Neural crest cell (in vitro differentiated cells): Measurements from ENCODE around the gene EDARADD. TPM values are rescaled to one million over a fixed set of nuclear protein-coding genes. Genes with fewer than 3 reads are reported as not detected.

Experiments
- DNase-seq: peaks from one replicate; pipeline ENCODE4 v3.0.0; 2021; ENCODE audit warnings: low read depth, mixed read lengths, low spot score
- H3K27ac Mint-ChIP-seq: one replicate; pipeline ENCODE4 v1.8.0; 2021; ENCODE audit warnings: mild to moderate bottlenecking, mixed read lengths; ENCODE audit not compliant: unreplicated experiment
- H3K27me3 Mint-ChIP-seq: 2 replicates; pipeline ENCODE4 v1.8.0; 2021; ENCODE audit warnings: low read depth, mild to moderate bottlenecking, mixed read lengths
- H3K36me3 Mint-ChIP-seq: 2 replicates; pipeline ENCODE4 v1.8.0; 2021; ENCODE audit warnings: low read depth, mild to moderate bottlenecking, mixed read lengths
- H3K4me1 Mint-ChIP-seq: 2 replicates; pipeline ENCODE4 v1.8.0; 2021; ENCODE audit warnings: mixed read lengths
- H3K4me3 Mint-ChIP-seq: one replicate; pipeline ENCODE4 v1.8.0; 2021; ENCODE audit warnings: mild to moderate bottlenecking, mixed read lengths
- H3K9me3 Mint-ChIP-seq: 2 replicates; pipeline ENCODE4 v1.8.0; 2021; ENCODE audit warnings: mixed read lengths
- total RNA-seq: library from RNA; stranded (reverse); gene quantifications from 2 replicates; pipeline ENCODE4 v1.2.1, GENCODE V29; 2021
- TF ChIP-seq, protein P1 (sequence below): fragments of 200-600 bp; sonication (generic); conservative IDR thresholded peaks from 2 replicates; pipeline ENCODE4 v1.5.0; 2021; ENCODE audit warnings: antibody characterized with exemption, mild to moderate bottlenecking

Gene EDARADD
- total RNA-seq, 1 donor from 2014 or later: 3.0 TPM

DNA sequence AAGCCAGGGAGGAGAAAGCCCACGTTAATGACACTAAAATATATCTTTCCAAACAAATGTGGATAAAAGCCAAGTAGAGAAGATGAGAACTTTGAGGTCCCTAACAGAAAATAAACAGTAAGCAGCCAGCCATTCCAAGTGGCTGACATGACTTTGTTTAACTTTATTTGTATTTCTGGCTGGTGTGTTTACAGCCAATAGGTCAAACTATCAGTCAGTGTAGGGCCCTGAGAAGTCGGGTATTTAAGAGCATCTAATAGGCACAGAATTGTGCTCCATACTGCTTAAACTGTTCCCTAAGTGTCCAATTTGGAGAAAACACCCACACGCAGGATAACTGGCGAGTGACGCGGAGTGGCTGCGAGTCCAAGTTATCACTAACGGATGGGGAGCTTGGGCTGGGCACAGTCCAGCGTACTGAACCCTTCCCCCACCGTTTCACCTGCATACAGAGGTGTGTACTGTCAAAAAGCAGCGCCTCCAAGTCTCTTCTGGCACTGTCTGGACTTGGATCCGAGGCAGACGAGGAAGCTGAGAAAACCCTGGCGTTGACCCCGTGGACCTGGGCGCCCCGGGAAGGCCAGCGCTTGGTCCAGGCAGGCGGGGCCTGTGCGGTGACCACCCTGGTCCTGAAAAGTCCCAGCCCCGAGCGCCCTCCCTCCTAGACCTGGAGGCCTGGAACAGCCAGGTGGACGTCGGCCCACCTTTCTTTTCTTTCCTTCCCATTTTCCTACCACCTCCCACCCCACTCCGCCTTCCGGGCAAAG lies 129.0 kb downstream of the EDARADD start:
- Mint-ChIP-seq H3K27ac (peak overlapping the region; percentile 29), H3K4me1 (peaks cover 15% of the 10 kb centered on the region), H3K9me3 (no peaks in the 10 kb centered on the region), H3K4me3 (peak overlapping the region; percentile 95), H3K36me3 (no peaks in the 10 kb centered on the region), H3K27me3 (no peaks in the 10 kb centered on the region)
- no peak for DNase-seq
- TF ChIP-seq, protein P1, sequence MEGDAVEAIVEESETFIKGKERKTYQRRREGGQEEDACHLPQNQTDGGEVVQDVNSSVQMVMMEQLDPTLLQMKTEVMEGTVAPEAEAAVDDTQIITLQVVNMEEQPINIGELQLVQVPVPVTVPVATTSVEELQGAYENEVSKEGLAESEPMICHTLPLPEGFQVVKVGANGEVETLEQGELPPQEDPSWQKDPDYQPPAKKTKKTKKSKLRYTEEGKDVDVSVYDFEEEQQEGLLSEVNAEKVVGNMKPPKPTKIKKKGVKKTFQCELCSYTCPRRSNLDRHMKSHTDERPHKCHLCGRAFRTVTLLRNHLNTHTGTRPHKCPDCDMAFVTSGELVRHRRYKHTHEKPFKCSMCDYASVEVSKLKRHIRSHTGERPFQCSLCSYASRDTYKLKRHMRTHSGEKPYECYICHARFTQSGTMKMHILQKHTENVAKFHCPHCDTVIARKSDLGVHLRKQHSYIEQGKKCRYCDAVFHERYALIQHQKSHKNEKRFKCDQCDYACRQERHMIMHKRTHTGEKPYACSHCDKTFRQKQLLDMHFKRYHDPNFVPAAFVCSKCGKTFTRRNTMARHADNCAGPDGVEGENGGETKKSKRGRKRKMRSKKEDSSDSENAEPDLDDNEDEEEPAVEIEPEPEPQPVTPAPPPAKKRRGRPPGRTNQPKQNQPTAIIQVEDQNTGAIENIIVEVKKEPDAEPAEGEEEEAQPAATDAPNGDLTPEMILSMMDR: no peak

GRCh38 chr1:236523704-236524141 lies 129.6 kb downstream of the EDARADD start, which contains the start of gene LGALS8:
TSS of gene LGALS8 (plus strand) at chr1:236523982. CDS start at chr1:236526071, 2,089 bp downstream.
- TF ChIP-seq, protein P1: no peak
- Mint-ChIP-seq H3K27me3 (no peaks in the 10 kb centered on the region), H3K36me3 (no peaks in the 10 kb centered on the region), H3K4me1 (peaks cover 15% of the 10 kb centered on the region), H3K4me3 (peak within 1 kb of the TSS; percentile 95), H3K27ac (peak within 1 kb of the TSS; percentile 97), H3K9me3 (no peaks in the 10 kb centered on the region)
- DNase-seq: peak; percentile 63

DNA sequence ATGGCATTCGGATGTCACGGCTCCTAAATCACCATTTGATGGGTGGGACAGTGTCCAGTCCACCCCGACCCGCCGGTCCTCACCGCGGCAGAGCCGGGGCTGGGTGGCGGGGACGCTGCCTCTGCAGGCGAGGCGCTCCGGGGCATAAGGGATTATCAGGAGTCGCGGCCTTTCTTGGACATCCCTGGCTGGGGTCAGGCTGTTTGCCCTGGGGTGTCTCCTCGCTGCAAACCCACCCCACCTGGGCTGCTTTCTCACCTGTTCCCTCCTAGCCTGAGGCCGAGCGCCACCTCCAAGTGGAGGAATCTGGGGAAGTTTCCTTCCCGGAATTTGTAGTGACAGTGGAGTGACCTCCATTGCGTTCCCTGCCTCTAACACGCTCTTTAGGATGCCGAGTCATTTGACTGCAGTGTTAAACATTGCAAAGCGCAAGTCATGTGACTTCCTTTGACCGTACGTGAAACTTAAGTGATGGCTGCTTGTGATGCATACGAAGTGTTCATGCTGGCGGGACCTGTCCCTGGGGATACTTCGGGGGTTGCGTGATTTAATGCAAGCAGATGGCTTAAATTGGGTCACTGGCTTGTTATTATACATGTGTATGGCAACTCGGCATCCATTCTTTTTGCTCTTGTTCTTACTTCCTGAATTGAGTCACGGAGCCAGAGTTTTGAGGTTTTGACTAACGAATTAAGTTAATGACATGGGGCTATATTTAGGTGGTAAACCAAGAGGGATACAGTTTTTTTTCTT lies 130.2 kb downstream of the EDARADD start:
- peak overlapping the region; percentile 97 for H3K27ac Mint-ChIP-seq
- DNase-seq: peak; percentile 18
- H3K27me3 Mint-ChIP-seq: no peaks in the 10 kb centered on the region
- no peaks in the 10 kb centered on the region for H3K9me3 Mint-ChIP-seq
- no peaks in the 10 kb centered on the region for H3K36me3 Mint-ChIP-seq
- peak overlapping the region; percentile 95 for H3K4me3 Mint-ChIP-seq
- peaks cover 15% of the 10 kb centered on the region for H3K4me1 Mint-ChIP-seq
- TF ChIP-seq, protein P1: no peak

DNA sequence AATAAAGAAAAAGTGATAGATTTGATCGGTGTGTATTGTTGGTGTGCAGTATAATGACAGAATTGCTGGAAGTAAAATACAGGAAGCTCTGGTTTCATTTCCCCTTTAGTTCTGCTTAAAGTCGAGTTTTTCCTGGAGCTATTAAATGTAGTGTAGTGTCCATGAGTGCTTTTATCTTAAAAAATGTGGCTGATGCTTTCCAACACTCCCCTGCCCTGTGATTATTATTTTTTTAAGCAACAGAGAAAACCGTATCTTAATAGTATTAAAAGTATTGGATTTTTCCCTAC lies 130.8 kb downstream of the EDARADD start:
- Mint-ChIP-seq H3K27me3 (no peaks in the 10 kb centered on the region), H3K4me3 (peak overlapping the region; percentile 95), H3K4me1 (peaks cover 15% of the 10 kb centered on the region), H3K27ac (peak overlapping the region; percentile 97), H3K36me3 (no peaks in the 10 kb centered on the region), H3K9me3 (no peaks in the 10 kb centered on the region)
- DNase-seq: no peak
- TF ChIP-seq, protein P1: no peak

- no peaks in the 10 kb centered on the region for H3K9me3 Mint-ChIP-seq
- H3K27ac Mint-ChIP-seq: no peak overlapping the region
- no peaks in the 10 kb centered on the region for H3K27me3 Mint-ChIP-seq
- no peaks in the 10 kb centered on the region for H3K36me3 Mint-ChIP-seq
- DNase-seq: no peak
- TF ChIP-seq, protein P1: no peak
- H3K4me3 Mint-ChIP-seq: no peak overlapping the region
- H3K4me1 Mint-ChIP-seq: peaks cover 15% of the 10 kb centered on the region
Observed at GRCh38 chr1:236526079-236526478, 132.0 kb downstream of the EDARADD start.
